Cerebellar cortex (tissue), 1 donor: Measurements from ENCODE around the gene TEKT5.
"Not testable (repeated sequence)": the region's sequence is repeated elsewhere in the genome, so short reads cannot be mapped to it uniquely, and the experiment has no call there.

Source experiments
- DNase-seq: peaks from one replicate; pipeline ENCODE4 v3.0.0-alpha.2; 2015; ENCODE audit warnings: low spot score

The TEKT5 gene

GRCh38 chr16:10658943-10659342 lies 35.8 kb downstream of the TEKT5 start:
- DNase-seq = no peak

GRCh38 chr16:10657925-10658324 lies 36.8 kb downstream of the TEKT5 start:
- DNase-seq = no peak

GRCh38 chr16:10656618-10657017 lies 38.1 kb downstream of the TEKT5 start:
- no peak for DNase-seq

- no peak for DNase-seq
These were observed 39.2 kb downstream of the TEKT5 start for GRCh38 chr16:10655415-10655977.

- no peak for DNase-seq
These were observed 39.9 kb downstream of the TEKT5 start for GRCh38 chr16:10654592-10655414.

- no peak for DNase-seq
These were observed 41.8 kb downstream of the TEKT5 start for GRCh38 chr16:10652730-10653590.

GRCh38 chr16:10649098-10649497 lies 45.6 kb downstream of the TEKT5 start:
- DNase-seq = not testable (repeated sequence)

- DNase-seq = no peak
These were observed 46.9 kb downstream of the TEKT5 start for GRCh38 chr16:10647721-10648296.

- no peak for DNase-seq
These were observed 47.4 kb downstream of the TEKT5 start for GRCh38 chr16:10647264-10647720.

- DNase-seq = no peak
These were observed 48.0 kb downstream of the TEKT5 start for GRCh38 chr16:10646581-10647263.

- no peak for DNase-seq
These were observed 48.5 kb downstream of the TEKT5 start for GRCh38 chr16:10646228-10646580.

- no peak for DNase-seq
These were observed 50.6 kb downstream of the TEKT5 start for GRCh38 chr16:10644092-10644491.

- no peak for DNase-seq
These were observed 51.8 kb downstream of the TEKT5 start for GRCh38 chr16:10642964-10643363.

- DNase-seq = no peak
These were observed 52.5 kb downstream of the TEKT5 start for GRCh38 chr16:10641953-10642949.

- no peak for DNase-seq
These were observed 53.2 kb downstream of the TEKT5 start for GRCh38 chr16:10641555-10641952.

GRCh38 chr16:10640934-10641333 lies 53.8 kb downstream of the TEKT5 start:
- DNase-seq = no peak

- DNase-seq = no peak
These were observed 56.6 kb downstream of the TEKT5 start for GRCh38 chr16:10638101-10638500.

- DNase-seq = no peak
These were observed 57.2 kb downstream of the TEKT5 start for GRCh38 chr16:10637337-10638037.

GRCh38 chr16:10635365-10636021 lies 59.2 kb downstream of the TEKT5 start:
- DNase-seq = no peak
